ENCODE results near the gene TMEM63A. TPM values are rescaled to one million over a fixed set of nuclear protein-coding genes. Genes with fewer than 3 reads are reported as not detected.
"Not testable (repeated sequence)": the region's sequence is repeated elsewhere in the genome, so short reads cannot be mapped to it uniquely, and the experiment has no call there.

Gene TMEM63A
- total and polyA plus RNA-seq, 5 donors from 2014 or later = 66.9 to 454 (median 70.3) TPM

GRCh38 chr1:225818229-225818628 is 64.0 kb downstream of the TMEM63A start:
- H3K4me1 ChIP-seq (ENCODE audit: control insufficient read depth, insufficient read depth, low read length, poor library complexity, severe bottlenecking) = no peaks in the 10 kb centered on the region
- peaks cover 12% of the 10 kb centered on the region for H3K27me3 Mint-ChIP-seq
- H3K4me3 ChIP-seq (ENCODE audit: low read depth, low read length) = no peak overlapping the region
- H3K4me3 Mint-ChIP-seq = no peak overlapping the region
- DNase-seq = no peak
- peaks cover 3% of the 10 kb centered on the region for H3K27me3 ChIP-seq (ENCODE audit: control insufficient read depth, insufficient read depth, low read length)
- no peak overlapping the region for H3K27ac ChIP-seq (ENCODE audit: insufficient read depth, low read length, poor library complexity, severe bottlenecking)
- no peaks in the 10 kb centered on the region for H3K4me1 Mint-ChIP-seq
- no peaks in the 10 kb centered on the region for H3K36me3 ChIP-seq (ENCODE audit: control insufficient read depth, insufficient read depth, low read length)
- no peaks in the 10 kb centered on the region for H3K9me3 Mint-ChIP-seq
- no peak overlapping the region for H3K27ac Mint-ChIP-seq
- no peaks in the 10 kb centered on the region for H3K9me3 ChIP-seq (ENCODE audit: control insufficient read depth in 2 of 2, low read length in 2 of 2)
- no peaks in the 10 kb centered on the region for H3K36me3 Mint-ChIP-seq
- no peak for ATAC-seq (ENCODE audit: low read depth in 2 of 2)

- ATAC-seq (ENCODE audit: low read depth in 2 of 2) (no peak), DNase-seq (peak in 1 of 3 donors; percentile 24)
- Mint-ChIP-seq H3K4me1 (no peaks in the 10 kb centered on the region), H3K27me3 (peaks cover 12% of the 10 kb centered on the region), H3K36me3 (no peaks in the 10 kb centered on the region), H3K27ac (no peak overlapping the region), H3K9me3 (no peaks in the 10 kb centered on the region), H3K4me3 (peak overlapping the region in 1 of 4 donors; percentile 32)
- Histone ChIP-seq H3K36me3 (ENCODE audit: control insufficient read depth, insufficient read depth, low read length) (no peaks in the 10 kb centered on the region), H3K4me1 (ENCODE audit: control insufficient read depth, insufficient read depth, low read length, poor library complexity, severe bottlenecking) (no peaks in the 10 kb centered on the region), H3K27ac (ENCODE audit: insufficient read depth, low read length, poor library complexity, severe bottlenecking) (no peak overlapping the region), H3K4me3 (ENCODE audit: low read depth, low read length) (no peak overlapping the region), H3K9me3 (ENCODE audit: control insufficient read depth in 2 of 2, low read length in 2 of 2) (no peaks in the 10 kb centered on the region), H3K27me3 (ENCODE audit: control insufficient read depth, insufficient read depth, low read length) (peaks cover 1% of the 10 kb centered on the region)
These were observed 64.5 kb downstream of the TMEM63A start for GRCh38 chr1:225817611-225818061.

GRCh38 chr1:225816643-225817538 is 65.3 kb downstream of the TMEM63A start:
- H3K27me3 Mint-ChIP-seq = peaks cover 12% of the 10 kb centered on the region
- no peak overlapping the region for H3K27ac ChIP-seq (ENCODE audit: insufficient read depth, low read length, poor library complexity, severe bottlenecking)
- no peaks in the 10 kb centered on the region for H3K9me3 ChIP-seq (ENCODE audit: control insufficient read depth in 2 of 2, low read length in 2 of 2)
- no peak for DNase-seq
- peaks cover 0 to under 1% (median 0%) of the 10 kb centered on the region in 4 donors for H3K4me1 Mint-ChIP-seq
- no peaks in the 10 kb centered on the region for H3K36me3 ChIP-seq (ENCODE audit: control insufficient read depth, insufficient read depth, low read length)
- H3K4me1 ChIP-seq (ENCODE audit: control insufficient read depth, insufficient read depth, low read length, poor library complexity, severe bottlenecking) = no peaks in the 10 kb centered on the region
- no peak overlapping the region for H3K4me3 Mint-ChIP-seq
- H3K27ac Mint-ChIP-seq = no peak overlapping the region
- H3K27me3 ChIP-seq (ENCODE audit: control insufficient read depth, insufficient read depth, low read length) = no peaks in the 10 kb centered on the region
- H3K9me3 Mint-ChIP-seq = no peaks in the 10 kb centered on the region
- no peak overlapping the region for H3K4me3 ChIP-seq (ENCODE audit: low read depth, low read length)
- no peaks in the 10 kb centered on the region for H3K36me3 Mint-ChIP-seq
- no peak for ATAC-seq (ENCODE audit: low read depth in 2 of 2)

GRCh38 chr1:225815526-225816178 is 66.5 kb downstream of the TMEM63A start:
- H3K27ac Mint-ChIP-seq = no peak overlapping the region

GRCh38 chr1:225815090-225815489 is 67.1 kb downstream of the TMEM63A start:
- not testable (repeated sequence) for H3K4me3 ChIP-seq (ENCODE audit: low read depth, low read length); DNase-seq; H3K4me1 Mint-ChIP-seq; H3K27ac ChIP-seq (ENCODE audit: insufficient read depth, low read length, poor library complexity, severe bottlenecking); H3K36me3 Mint-ChIP-seq; H3K27me3 ChIP-seq (ENCODE audit: control insufficient read depth, insufficient read depth, low read length); H3K9me3 ChIP-seq (ENCODE audit: control insufficient read depth in 2 of 2, low read length in 2 of 2); H3K4me1 ChIP-seq (ENCODE audit: control insufficient read depth, insufficient read depth, low read length, poor library complexity, severe bottlenecking); H3K36me3 ChIP-seq (ENCODE audit: control insufficient read depth, insufficient read depth, low read length); H3K27ac Mint-ChIP-seq; H3K4me3 Mint-ChIP-seq; H3K9me3 Mint-ChIP-seq; ATAC-seq (ENCODE audit: low read depth in 2 of 2)
- H3K27me3 Mint-ChIP-seq = peaks cover 17% of the 10 kb centered on the region

More at GRCh38 chr1:225815526-225816178, 66.5 kb downstream of the TMEM63A start:
- Histone ChIP-seq H3K27me3 (ENCODE audit: control insufficient read depth, insufficient read depth, low read length) (no peaks in the 10 kb centered on the region), H3K4me1 (ENCODE audit: control insufficient read depth, insufficient read depth, low read length, poor library complexity, severe bottlenecking) (peaks cover 3% of the 10 kb centered on the region), H3K27ac (ENCODE audit: insufficient read depth, low read length, poor library complexity, severe bottlenecking) (no peak overlapping the region), H3K9me3 (ENCODE audit: control insufficient read depth in 2 of 2, low read length in 2 of 2) (no peaks in the 10 kb centered on the region), H3K36me3 (ENCODE audit: control insufficient read depth, insufficient read depth, low read length) (no peaks in the 10 kb centered on the region), H3K4me3 (ENCODE audit: low read depth, low read length) (no peak overlapping the region)
- H3K9me3 Mint-ChIP-seq = no peaks in the 10 kb centered on the region
- DNase-seq = no peak
- H3K36me3 Mint-ChIP-seq = no peaks in the 10 kb centered on the region
- no peak overlapping the region for H3K4me3 Mint-ChIP-seq
- peaks cover 0 to 4% (median 2%) of the 10 kb centered on the region in 4 donors for H3K4me1 Mint-ChIP-seq
- no peak for ATAC-seq (ENCODE audit: low read depth in 2 of 2)
- H3K27me3 Mint-ChIP-seq = peaks cover 15% of the 10 kb centered on the region

- H3K27me3 Mint-ChIP-seq = peaks cover 21% of the 10 kb centered on the region
- H3K9me3 ChIP-seq (ENCODE audit: control insufficient read depth in 2 of 2, low read length in 2 of 2) = no peaks in the 10 kb centered on the region
- no peak overlapping the region for H3K27ac ChIP-seq (ENCODE audit: insufficient read depth, low read length, poor library complexity, severe bottlenecking)
- H3K4me1 ChIP-seq (ENCODE audit: control insufficient read depth, insufficient read depth, low read length, poor library complexity, severe bottlenecking) = peaks cover 8% of the 10 kb centered on the region
- H3K36me3 ChIP-seq (ENCODE audit: control insufficient read depth, insufficient read depth, low read length) = no peaks in the 10 kb centered on the region
- ATAC-seq (ENCODE audit: low read depth in 2 of 2) (no peak), DNase-seq (no peak)
- no peak overlapping the region for H3K4me3 ChIP-seq (ENCODE audit: low read depth, low read length)
- H3K36me3 Mint-ChIP-seq = no peaks in the 10 kb centered on the region
- H3K27me3 ChIP-seq (ENCODE audit: control insufficient read depth, insufficient read depth, low read length) = no peaks in the 10 kb centered on the region
- H3K4me1 Mint-ChIP-seq = peaks cover 0 to 12% (median 2%) of the 10 kb centered on the region in 4 donors
- no peak overlapping the region for H3K4me3 Mint-ChIP-seq
- H3K9me3 Mint-ChIP-seq = no peaks in the 10 kb centered on the region
- no peak overlapping the region for H3K27ac Mint-ChIP-seq
These were observed 67.8 kb downstream of the TMEM63A start for GRCh38 chr1:225814381-225814780.

- Mint-ChIP-seq H3K36me3 (no peaks in the 10 kb centered on the region), H3K9me3 (no peaks in the 10 kb centered on the region), H3K27ac (no peak overlapping the region), H3K4me3 (peak overlapping the region in 1 of 4 donors; percentile 18), H3K4me1 (peaks cover 2 to 12% (median 5%) of the 10 kb centered on the region in 4 donors), H3K27me3 (peaks cover 28% of the 10 kb centered on the region)
- no peak for DNase-seq
- Histone ChIP-seq H3K27me3 (ENCODE audit: control insufficient read depth, insufficient read depth, low read length) (no peaks in the 10 kb centered on the region), H3K4me3 (ENCODE audit: low read depth, low read length) (no peak overlapping the region), H3K27ac (ENCODE audit: insufficient read depth, low read length, poor library complexity, severe bottlenecking) (no peak overlapping the region), H3K9me3 (ENCODE audit: control insufficient read depth in 2 of 2, low read length in 2 of 2) (no peaks in the 10 kb centered on the region), H3K4me1 (ENCODE audit: control insufficient read depth, insufficient read depth, low read length, poor library complexity, severe bottlenecking) (peaks cover 8% of the 10 kb centered on the region), H3K36me3 (ENCODE audit: control insufficient read depth, insufficient read depth, low read length) (no peaks in the 10 kb centered on the region)
- ATAC-seq (ENCODE audit: low read depth in 2 of 2) = no peak
These were observed 68.8 kb downstream of the TMEM63A start for GRCh38 chr1:225813214-225813964.
